ENCODE measurements around the gene SWT1. TPM values are rescaled to one million over a fixed set of nuclear protein-coding genes. Genes with fewer than 3 reads are reported as not detected.
"Not testable (repeated sequence)": the region's sequence is repeated elsewhere in the genome, so short reads cannot be mapped to it uniquely, and the experiment has no call there.

Gene SWT1
- total RNA-seq, 3 donors from 2014 or later, result 10.5 to 13.9 (median 10.9) TPM

GRCh38 chr1:185207980-185208602 lies 51.1 kb downstream of the SWT1 start:
- TF ChIP-seq POLR2A (IDR thresholded peaks at IDR 0.05) (no peak), POLR2AphosphoS5 (IDR thresholded peaks at IDR 0.05) (no peak)
- TF ChIP-seq, protein P1, sequence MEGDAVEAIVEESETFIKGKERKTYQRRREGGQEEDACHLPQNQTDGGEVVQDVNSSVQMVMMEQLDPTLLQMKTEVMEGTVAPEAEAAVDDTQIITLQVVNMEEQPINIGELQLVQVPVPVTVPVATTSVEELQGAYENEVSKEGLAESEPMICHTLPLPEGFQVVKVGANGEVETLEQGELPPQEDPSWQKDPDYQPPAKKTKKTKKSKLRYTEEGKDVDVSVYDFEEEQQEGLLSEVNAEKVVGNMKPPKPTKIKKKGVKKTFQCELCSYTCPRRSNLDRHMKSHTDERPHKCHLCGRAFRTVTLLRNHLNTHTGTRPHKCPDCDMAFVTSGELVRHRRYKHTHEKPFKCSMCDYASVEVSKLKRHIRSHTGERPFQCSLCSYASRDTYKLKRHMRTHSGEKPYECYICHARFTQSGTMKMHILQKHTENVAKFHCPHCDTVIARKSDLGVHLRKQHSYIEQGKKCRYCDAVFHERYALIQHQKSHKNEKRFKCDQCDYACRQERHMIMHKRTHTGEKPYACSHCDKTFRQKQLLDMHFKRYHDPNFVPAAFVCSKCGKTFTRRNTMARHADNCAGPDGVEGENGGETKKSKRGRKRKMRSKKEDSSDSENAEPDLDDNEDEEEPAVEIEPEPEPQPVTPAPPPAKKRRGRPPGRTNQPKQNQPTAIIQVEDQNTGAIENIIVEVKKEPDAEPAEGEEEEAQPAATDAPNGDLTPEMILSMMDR (IDR thresholded peaks at IDR 0.05), result no peak
- no peaks in the 10 kb centered on the region for H3K36me3 ChIP-seq
- no peak overlapping the region for H3K4me3 ChIP-seq
- DNase-seq (ENCODE audit: low spot score in 2 of 2), result no peak
- peaks cover 0 to 5% of the 10 kb centered on the region in 2 donors for H3K9me3 ChIP-seq
- no peaks in the 10 kb centered on the region for H3K4me1 ChIP-seq
- intact Hi-C loops (cut with DNase I; ENCODE audit: low total_unique reads), result no loop called here
- no peaks in the 10 kb centered on the region for H3K27me3 ChIP-seq
- H3K27ac ChIP-seq, result no peak overlapping the region

GRCh38 chr1:185208626-185209180 lies 51.7 kb downstream of the SWT1 start:
- Histone ChIP-seq H3K4me3 (no peak overlapping the region), H3K4me1 (no peaks in the 10 kb centered on the region), H3K27me3 (no peaks in the 10 kb centered on the region), H3K9me3 (peaks cover 0 to 5% of the 10 kb centered on the region in 2 donors), H3K36me3 (no peaks in the 10 kb centered on the region), H3K27ac (no peak overlapping the region)
- DNase-seq (ENCODE audit: low spot score in 2 of 2), result no peak
- TF ChIP-seq, protein P1 (IDR thresholded peaks at IDR 0.05), result no peak
- TF ChIP-seq POLR2A (IDR thresholded peaks at IDR 0.05), result no peak
- TF ChIP-seq POLR2AphosphoS5 (IDR thresholded peaks at IDR 0.05), result no peak
- intact Hi-C loops (cut with DNase I; ENCODE audit: low total_unique reads), result no loop called here

DNA sequence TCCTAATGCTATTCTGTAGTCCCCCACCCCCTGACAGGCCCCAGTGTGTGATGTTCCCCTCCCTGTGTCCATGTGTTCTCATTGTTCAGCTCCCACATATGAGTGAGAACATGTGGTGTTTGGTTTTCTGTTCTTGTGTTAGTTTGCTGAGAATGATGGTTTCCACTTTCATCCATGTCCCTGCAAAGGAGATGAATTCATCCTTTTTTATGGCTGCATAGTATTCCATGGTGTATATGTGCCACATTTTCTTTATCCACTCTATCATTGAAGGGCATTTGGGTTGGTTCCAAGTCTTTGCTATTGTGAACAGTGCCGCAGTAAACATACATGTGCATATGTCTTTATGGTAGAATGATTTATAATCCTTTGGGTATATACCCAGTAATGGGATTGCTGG lies 52.4 kb downstream of the SWT1 start:
- H3K4me1 ChIP-seq; intact Hi-C loops (cut with DNase I; ENCODE audit: low total_unique reads); H3K4me3 ChIP-seq; H3K36me3 ChIP-seq; H3K27ac ChIP-seq; DNase-seq (ENCODE audit: low spot score in 2 of 2); H3K9me3 ChIP-seq; H3K27me3 ChIP-seq: not testable (repeated sequence)

GRCh38 chr1:185213091-185213490 lies 56.1 kb downstream of the SWT1 start:
- Histone ChIP-seq H3K4me3 (no peak overlapping the region), H3K9me3 (peaks cover 0 to 5% of the 10 kb centered on the region in 2 donors), H3K27ac (no peak overlapping the region), H3K4me1 (no peaks in the 10 kb centered on the region), H3K36me3 (no peaks in the 10 kb centered on the region), H3K27me3 (no peaks in the 10 kb centered on the region)
- TF ChIP-seq POLR2AphosphoS5 (IDR thresholded peaks at IDR 0.05) (no peak), POLR2A (IDR thresholded peaks at IDR 0.05) (no peak)
- TF ChIP-seq, protein P1 (IDR thresholded peaks at IDR 0.05), result no peak
- DNase-seq (ENCODE audit: low spot score in 2 of 2), result no peak
- intact Hi-C loops (cut with DNase I; ENCODE audit: low total_unique reads), result no loop called here

DNA sequence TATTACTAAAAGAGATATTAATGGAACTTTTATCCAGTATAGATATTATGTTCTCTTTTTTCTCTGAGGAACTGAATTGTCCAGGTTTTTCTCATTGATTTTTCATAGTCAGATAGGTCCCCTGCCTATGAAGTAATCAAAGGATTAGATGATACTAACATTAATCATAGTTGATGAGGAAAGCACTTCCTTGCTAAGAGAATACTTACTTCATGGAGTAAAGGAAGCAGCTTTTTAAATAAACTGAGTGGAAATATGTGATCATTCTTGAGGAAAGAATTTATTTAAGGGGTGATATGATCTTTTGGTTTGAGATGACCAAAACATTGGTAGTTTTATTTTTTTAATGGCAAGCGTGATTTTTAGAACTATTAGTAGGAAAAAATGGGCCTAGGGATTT lies 58.9 kb downstream of the SWT1 start:
- Histone ChIP-seq H3K27me3 (no peaks in the 10 kb centered on the region), H3K27ac (no peak overlapping the region), H3K9me3 (no peaks in the 10 kb centered on the region), H3K4me1 (no peaks in the 10 kb centered on the region), H3K36me3 (no peaks in the 10 kb centered on the region), H3K4me3 (no peak overlapping the region)
- no peak for DNase-seq (ENCODE audit: low spot score in 2 of 2)
- TF ChIP-seq POLR2A (IDR thresholded peaks at IDR 0.05), result no peak
- intact Hi-C loops (cut with DNase I; ENCODE audit: low total_unique reads), result no loop called here

- Histone ChIP-seq H3K9me3 (peaks cover 13 to 14% of the 10 kb centered on the region in 2 donors), H3K4me3 (no peak overlapping the region), H3K4me1 (no peaks in the 10 kb centered on the region), H3K27ac (no peak overlapping the region), H3K27me3 (no peaks in the 10 kb centered on the region), H3K36me3 (no peaks in the 10 kb centered on the region)
- no peak for DNase-seq (ENCODE audit: low spot score in 2 of 2)
- intact Hi-C loops (cut with DNase I; ENCODE audit: low total_unique reads), result no loop called here
- TF ChIP-seq, protein P1 (IDR thresholded peaks at IDR 0.05), result no peak
- TF ChIP-seq POLR2A (IDR thresholded peaks at IDR 0.05) (no peak), POLR2AphosphoS5 (IDR thresholded peaks at IDR 0.05) (no peak)
These were observed 67.2 kb downstream of the SWT1 start for GRCh38 chr1:185224132-185224531.
